GM12891 (cell line): ENCODE measurements around the gene FRMPD4.

Source experiments
- PAX5 ChIP-seq: IDR thresholded peaks from 2 replicates; pipeline ENCODE4 v1.6.1; 2011; ENCODE audit warnings: low read length, moderate library complexity, mild to moderate bottlenecking; ENCODE audit not compliant: insufficient read depth, severe bottlenecking
- POLR2A ChIP-seq: IDR thresholded peaks from 2 replicates; pipeline ENCODE4 v1.6.1; 2011; ENCODE audit warnings: low read depth, low read length, control low read depth
- POLR2AphosphoS5 ChIP-seq: IDR thresholded peaks from 2 replicates; pipeline ENCODE4 v1.6.1; 2011; ENCODE audit warnings: low read depth, low read length, control low read depth
- POU2F2 ChIP-seq: IDR thresholded peaks from 2 replicates; pipeline ENCODE4 v1.6.1; 2011; ENCODE audit warnings: low read depth, mild to moderate bottlenecking, control low read depth, low read length, moderate library complexity
- SPI1 ChIP-seq: IDR thresholded peaks from 2 replicates; pipeline ENCODE4 v1.6.1; 2011; ENCODE audit warnings: low read depth, low read length, control low read depth
- TAF1 ChIP-seq: IDR thresholded peaks from 2 replicates; pipeline ENCODE4 v1.6.1; 2011; ENCODE audit warnings: low read depth, low read length, control low read depth

DNA sequence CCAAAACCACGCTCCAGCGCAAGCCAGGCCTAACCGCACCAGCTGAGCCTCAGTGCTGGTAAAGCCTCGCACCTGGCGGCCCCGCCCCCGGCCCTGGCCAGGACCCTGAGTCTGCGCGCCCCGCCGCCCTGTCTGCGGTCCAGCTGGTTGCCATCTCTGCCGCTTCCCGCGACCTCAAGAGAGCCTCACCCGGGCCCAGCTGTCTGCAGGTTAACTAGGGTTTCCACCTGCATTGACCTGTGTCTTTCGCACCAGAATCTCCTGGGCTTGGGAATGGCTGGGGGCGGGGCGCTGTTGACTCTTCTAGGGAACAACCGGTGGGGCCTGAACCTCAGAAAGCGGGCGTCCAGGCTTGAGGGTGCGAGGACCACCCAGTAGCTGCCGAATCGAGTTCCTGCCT, 445.3 kb downstream of the FRMPD4 start:
- TF ChIP-seq POLR2AphosphoS5 = no peak
- no peak for TF ChIP-seq TAF1
- TF ChIP-seq POU2F2 = no peak
- no peak for TF ChIP-seq POLR2A
- no peak for TF ChIP-seq SPI1
- no peak for TF ChIP-seq PAX5
